DMS153 (cell line): ENCODE measurements around the gene RPF1.
"Not testable (repeated sequence)": the region's sequence is repeated elsewhere in the genome, so short reads cannot be mapped to it uniquely, and the experiment has no call there.

Experiments
- DNase-seq: peaks from one replicate; lab custom pipeline; 2025; lab: John Stamatoyannopoulos, UW

The RPF1 gene

DNA sequence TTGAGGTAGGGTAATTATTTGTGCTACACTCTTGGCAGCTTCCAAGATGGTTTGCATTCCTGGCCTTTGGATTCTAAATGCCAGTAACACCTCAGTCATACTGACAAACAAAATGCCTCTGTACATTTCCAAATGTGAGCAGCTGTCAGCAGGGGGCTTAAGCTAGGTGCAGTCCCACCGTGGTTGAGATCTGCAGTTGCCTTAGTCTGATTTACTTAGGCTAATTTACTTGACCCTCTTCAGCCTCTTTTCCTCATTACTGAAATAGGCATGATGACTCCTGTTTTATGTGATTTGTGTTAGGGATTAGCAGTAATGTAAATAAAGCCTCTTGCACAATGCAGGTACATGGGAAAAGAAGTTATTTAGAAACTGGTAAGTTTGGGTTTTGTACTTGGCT, 13.7 kb downstream of the RPF1 start:
- DNase-seq: no peak

GRCh38 chr1:84493747-84494146, 14.7 kb downstream of the RPF1 start:
- DNase-seq: no peak

DNA sequence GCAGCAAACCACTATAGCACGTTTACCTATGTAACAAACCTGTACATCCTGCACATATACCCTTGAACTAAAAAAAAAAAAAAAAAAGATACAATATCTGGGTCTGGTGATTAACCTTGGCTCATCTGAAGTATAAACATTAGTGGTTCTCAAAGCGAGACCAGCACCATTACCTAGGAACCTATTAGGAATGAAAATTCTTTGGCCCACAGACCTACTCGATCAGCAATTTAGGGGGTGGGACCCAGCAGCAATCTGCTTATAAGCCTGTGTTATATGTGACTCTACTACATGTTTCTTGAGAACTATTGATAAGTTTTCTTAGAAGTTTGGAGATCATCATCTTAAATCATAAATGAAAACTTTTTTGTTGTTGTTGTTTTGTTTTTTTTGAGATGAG, 17.4 kb downstream of the RPF1 start:
- no peak for DNase-seq

DNA sequence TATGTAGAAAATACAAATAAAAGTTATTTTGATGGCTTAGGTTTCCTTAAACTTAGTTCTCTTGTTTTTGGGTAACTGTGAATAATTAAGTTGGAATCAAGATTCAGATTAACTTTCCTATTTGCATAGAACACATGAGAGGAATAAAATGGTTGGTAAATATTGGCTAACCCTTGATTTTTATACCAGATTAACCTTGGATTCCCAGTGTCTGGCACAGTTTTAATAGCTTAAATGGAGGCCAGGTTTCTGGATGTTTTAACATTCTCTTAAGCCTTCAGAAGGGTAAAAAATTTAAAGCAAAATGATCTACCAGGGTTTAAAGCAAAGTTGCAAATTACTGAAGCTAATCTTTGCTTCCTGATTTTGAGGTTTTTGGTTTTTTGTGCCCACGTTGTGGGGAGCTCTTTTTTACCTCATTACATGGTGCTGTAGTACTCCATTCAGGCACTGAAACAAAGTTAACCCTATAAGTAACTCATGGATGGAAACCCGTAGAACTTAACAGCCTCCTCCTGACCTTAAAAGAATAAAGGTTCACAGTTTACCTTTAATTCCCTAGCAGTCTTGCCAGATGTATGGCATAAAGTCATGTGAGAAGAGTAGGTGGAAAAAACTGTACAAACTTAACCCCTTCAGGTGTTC, 18.7 kb downstream of the RPF1 start:
- DNase-seq: no peak

- DNase-seq: no peak
Measured at GRCh38 chr1:84502927-84503326, 23.9 kb downstream of the RPF1 start.

GRCh38 chr1:84504580-84505492, 25.8 kb downstream of the RPF1 start:
- no peak for DNase-seq

DNA sequence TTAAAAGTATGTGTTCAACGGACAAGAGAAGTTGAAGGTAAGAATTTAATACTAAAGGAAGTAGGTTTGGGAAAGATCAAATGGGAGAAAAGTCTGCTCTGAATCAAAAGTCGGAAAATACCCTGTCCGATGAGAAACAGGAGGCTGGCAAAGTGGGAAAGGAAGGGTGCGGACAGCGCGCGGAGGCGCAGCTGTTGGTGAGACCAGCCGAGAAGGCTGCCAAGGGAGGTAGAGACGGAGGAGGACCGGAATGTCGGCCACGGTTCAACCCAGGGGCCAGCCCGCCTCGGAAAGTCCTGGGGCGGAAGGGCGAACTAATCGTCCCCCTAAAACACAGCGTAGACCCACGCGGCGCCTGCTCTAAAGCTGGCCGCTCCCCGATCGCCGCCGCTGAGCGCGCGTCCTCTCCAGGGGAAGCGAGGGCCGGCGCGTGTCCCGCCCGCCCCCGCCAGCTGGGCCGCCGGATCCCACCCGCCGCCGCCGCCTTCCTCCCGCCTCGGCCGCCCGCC, 26.5 kb downstream of the RPF1 start:
- DNase-seq: no peak

GRCh38 chr1:84506002-84506728, 27.1 kb downstream of the RPF1 start, which contains the start of the genes GNG5 and SPATA1:
Gene GNG5 (minus strand): TSS chr1:84506581. CDS start chr1:84506091, 490 bp downstream.
Gene SPATA1 (plus strand): TSS chr1:84506386. CDS start chr1:84516360, 9,974 bp downstream.
- peak; percentile 91 for DNase-seq

GRCh38 chr1:84506729-84507453, 27.8 kb downstream of the RPF1 start:
- DNase-seq: no peak

DNA sequence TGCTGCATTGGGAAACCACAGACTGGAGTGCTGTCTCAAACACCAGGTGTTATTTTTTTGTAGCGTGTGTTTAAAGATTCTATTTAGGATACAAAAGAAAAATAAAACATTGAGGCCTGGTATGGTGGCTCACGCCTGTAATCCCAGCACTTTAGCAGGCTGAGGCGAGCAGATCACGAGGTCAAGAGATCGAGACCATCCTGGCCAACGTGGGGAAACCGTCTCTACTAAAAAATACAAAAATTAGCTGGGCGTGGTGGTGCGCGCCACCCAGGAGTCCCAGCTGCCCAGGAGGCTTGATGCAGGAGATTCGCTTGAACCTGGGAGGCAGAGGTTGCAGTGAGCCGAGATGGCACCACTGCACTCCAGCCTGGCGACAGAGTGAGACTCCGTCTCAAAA, 28.8 kb downstream of the RPF1 start:
- not testable (repeated sequence) for DNase-seq

GRCh38 chr1:84508510-84508909, 29.4 kb downstream of the RPF1 start:
- no peak for DNase-seq

- DNase-seq: no peak
Measured at GRCh38 chr1:84509029-84509428, 30.0 kb downstream of the RPF1 start.

- no peak for DNase-seq
Measured at GRCh38 chr1:84510165-84510564, 31.1 kb downstream of the RPF1 start.

DNA sequence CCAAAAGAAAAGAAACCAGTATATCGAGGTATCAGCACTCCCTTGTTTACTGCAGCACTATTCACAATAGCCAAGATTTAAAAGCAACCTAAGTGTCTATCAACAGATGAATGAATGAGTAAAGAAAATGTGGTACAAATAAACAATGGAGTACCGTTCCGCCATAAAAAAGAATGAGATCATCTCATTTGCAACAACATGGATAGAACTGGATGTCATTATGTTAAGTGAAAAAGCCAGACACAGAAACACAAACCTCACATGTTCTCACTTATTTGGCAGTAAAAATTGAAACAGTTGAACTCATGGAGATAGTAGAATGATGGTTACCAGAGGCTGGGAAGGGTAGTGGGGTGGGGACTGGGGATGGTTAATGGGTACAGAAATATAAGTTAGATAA, 31.6 kb downstream of the RPF1 start:
- DNase-seq: no peak

GRCh38 chr1:84524590-84524989, 45.5 kb downstream of the RPF1 start:
- no peak for DNase-seq

DNA sequence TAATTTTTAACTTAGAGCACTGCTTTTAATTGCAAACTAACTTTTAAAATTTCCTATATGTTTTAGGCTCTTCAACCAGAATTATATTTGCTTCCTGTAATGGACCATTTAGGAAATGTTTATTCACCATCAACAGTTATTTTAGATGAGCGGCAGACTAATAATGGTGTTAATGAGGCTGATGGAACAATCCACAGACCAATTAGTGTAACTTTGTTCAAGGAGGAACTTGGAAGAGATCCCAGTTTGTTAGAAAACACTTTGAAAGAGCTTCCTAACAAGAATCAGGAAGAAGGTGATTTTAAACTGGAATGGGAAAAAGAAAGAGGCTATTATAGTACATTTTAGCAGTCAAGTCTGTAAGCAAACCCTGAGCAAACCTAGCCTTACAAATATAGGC, 46.7 kb downstream of the RPF1 start:
- DNase-seq: no peak

DNA sequence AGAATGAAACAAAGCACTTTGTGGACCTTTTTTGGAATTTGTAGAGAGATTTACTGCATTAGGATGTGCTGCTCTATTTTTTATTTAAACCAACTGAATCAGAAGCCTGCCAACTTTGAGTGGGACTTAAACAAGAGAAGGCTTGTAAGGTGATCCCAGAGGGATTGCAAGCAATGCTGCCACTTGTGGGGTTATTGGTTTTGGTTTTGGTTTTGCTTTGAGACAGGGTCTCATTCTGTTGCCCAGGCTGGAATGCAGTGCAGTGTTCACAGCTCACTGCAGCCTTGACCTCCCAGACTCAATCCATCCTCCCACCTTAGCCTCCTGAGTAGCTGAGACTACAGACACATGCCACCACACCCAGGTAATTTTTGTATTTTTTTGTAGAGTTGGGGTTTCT, 59.5 kb downstream of the RPF1 start:
- DNase-seq: no peak

- DNase-seq: no peak
Measured at GRCh38 chr1:84539972-84540371, 60.9 kb downstream of the RPF1 start.

GRCh38 chr1:84540759-84541158, 61.7 kb downstream of the RPF1 start:
- no peak for DNase-seq

- no peak for DNase-seq
Measured at GRCh38 chr1:84541679-84542078, 62.6 kb downstream of the RPF1 start.
